ENCODE data around the gene TNIK. TPM values are rescaled to one million over a fixed set of nuclear protein-coding genes. Genes with fewer than 3 reads are reported as not detected.

The TNIK gene
- polyA plus RNA-seq, 1 of the 3 experiments (the other 2 are of a cell fraction): 19.4 TPM

DNA sequence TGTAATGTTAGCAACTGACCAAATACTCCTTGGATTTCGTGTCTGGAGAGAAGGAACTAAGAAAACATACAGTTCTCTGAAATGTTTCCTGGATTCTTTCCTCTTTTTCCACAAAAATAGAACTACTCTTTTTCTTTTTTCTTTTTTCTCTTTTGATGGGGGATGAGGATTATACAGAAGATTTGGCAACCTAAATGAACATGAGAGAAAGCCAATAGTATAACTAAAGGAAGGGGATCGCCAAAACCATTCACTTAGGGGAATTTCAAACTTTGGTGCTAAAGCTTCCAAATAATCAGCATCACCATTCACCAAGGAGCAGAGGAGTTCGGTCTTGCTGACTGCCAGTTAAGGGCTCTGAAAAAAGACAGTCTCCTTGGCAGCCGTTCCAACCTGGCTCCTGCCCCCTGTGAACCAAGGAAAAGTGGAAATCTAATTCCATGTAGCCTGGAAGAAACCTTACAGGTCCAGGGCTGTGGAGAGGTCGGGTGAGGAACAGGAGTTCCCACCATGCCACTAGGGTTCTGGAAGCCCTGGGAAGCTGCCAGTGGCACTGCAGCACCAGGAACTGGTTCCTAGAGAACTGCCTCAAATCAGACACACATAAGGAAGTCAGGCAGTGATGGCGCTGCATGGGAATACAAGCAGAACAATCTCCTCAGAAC is 176.9 kb downstream of the TNIK start:
- WGBS (ENCODE audit: low lambda C conversion rate): 70% methylated on average over 5 of the region's 6 CpGs
- no peaks in the 10 kb centered on the region for H3K27me3 ChIP-seq (ENCODE audit: insufficient read depth)
- peak overlapping the region; percentile 84; the same call in 1 of the 2 replicates for H3K9ac ChIP-seq
- no peaks in the 10 kb centered on the region for H3K36me3 ChIP-seq (replicated peaks in 1 of 2; ENCODE audit: control insufficient read depth in 1 of 2, insufficient read depth in 2 of 2, low read length in 1 of 2)
- ChIA-PET CTCF (interaction anchor here (0.6 kb wide), 1 partner anchor 95 kb away, joined by 3 read pairs; no protein-coding TSS in a partner anchor), POLR2A (no interaction called here)
- no peak overlapping the region for H3K4me3 ChIP-seq (ENCODE audit: low read depth in 2 of 2, low read length in 1 of 2)
- no peaks in the 10 kb centered on the region; the same call in 1 of the 2 replicates for H4K20me1 ChIP-seq (ENCODE audit: insufficient read depth)
- no peak for DNase-seq
- 0 out of 2 replicates have a peak overlapping the region, but pooled peaks have one; percentile 26 for H2AFZ ChIP-seq (ENCODE audit: low read depth)
- peaks cover 45% of the 10 kb centered on the region for H3F3A ChIP-seq (replicated peaks; ENCODE audit: insufficient read depth)
- no peaks in the 10 kb centered on the region for H3K9me3 ChIP-seq
- H3K9me2 ChIP-seq: no peaks in the 10 kb centered on the region
- H3K4me1 ChIP-seq (ENCODE audit: control insufficient read depth in 1 of 2, insufficient read depth in 2 of 2, low read depth in 1 of 2, low read length in 1 of 2): peaks cover 6 to 35% of the 10 kb centered on the region in 2 experiments
- peak overlapping the region; percentile 89 to 99; a peak in 3 of 4 replicates for H3K27ac ChIP-seq (ENCODE audit: low read depth in 2 of 2, low read length in 1 of 2)
- TF ChIP-seq, protein P1, sequence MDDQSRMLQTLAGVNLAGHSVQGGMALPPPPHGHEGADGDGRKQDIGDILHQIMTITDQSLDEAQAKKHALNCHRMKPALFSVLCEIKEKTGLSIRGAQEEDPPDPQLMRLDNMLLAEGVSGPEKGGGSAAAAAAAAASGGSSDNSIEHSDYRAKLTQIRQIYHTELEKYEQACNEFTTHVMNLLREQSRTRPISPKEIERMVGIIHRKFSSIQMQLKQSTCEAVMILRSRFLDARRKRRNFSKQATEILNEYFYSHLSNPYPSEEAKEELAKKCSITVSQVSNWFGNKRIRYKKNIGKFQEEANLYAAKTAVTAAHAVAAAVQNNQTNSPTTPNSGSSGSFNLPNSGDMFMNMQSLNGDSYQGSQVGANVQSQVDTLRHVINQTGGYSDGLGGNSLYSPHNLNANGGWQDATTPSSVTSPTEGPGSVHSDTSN (IDR thresholded peaks at IDR 0.05): peak; percentile 37; the same call in 1 of the 2 replicates
- TF ChIP-seq JUND (IDR thresholded peaks at IDR 0.05) (no peak), EZH2phosphoT487 (IDR thresholded peaks at IDR 0.05; ENCODE audit: borderline replicate concordance, low read depth) (no peak), YY1 (IDR thresholded peaks at IDR 0.05; ENCODE audit: low read depth) (0 out of 2 replicates have a peak, but pooled peaks have one; percentile 10), NFIC (IDR thresholded peaks at IDR 0.05; ENCODE audit: borderline replicate concordance) (peak; percentile 58), GABPA (IDR thresholded peaks at IDR 0.05; ENCODE audit: low read depth) (no peak), TCF12 (IDR thresholded peaks at IDR 0.05) (peak; percentile 44; the same call in 1 of the 2 replicates), TAF1 (IDR thresholded peaks at IDR 0.05; ENCODE audit: borderline replicate concordance, low read depth, low read length) (no peak)
- TF ChIP-seq, protein P2, sequence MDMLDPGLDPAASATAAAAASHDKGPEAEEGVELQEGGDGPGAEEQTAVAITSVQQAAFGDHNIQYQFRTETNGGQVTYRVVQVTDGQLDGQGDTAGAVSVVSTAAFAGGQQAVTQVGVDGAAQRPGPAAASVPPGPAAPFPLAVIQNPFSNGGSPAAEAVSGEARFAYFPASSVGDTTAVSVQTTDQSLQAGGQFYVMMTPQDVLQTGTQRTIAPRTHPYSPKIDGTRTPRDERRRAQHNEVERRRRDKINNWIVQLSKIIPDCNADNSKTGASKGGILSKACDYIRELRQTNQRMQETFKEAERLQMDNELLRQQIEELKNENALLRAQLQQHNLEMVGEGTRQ (IDR thresholded peaks at IDR 0.05; ENCODE audit: borderline replicate concordance, low read depth, low read length): no peak
- peak overlapping the region; percentile 69 for H3K4me2 ChIP-seq
- peaks cover 58% of the 10 kb centered on the region for H3K79me2 ChIP-seq (ENCODE audit: insufficient read depth)

DNA sequence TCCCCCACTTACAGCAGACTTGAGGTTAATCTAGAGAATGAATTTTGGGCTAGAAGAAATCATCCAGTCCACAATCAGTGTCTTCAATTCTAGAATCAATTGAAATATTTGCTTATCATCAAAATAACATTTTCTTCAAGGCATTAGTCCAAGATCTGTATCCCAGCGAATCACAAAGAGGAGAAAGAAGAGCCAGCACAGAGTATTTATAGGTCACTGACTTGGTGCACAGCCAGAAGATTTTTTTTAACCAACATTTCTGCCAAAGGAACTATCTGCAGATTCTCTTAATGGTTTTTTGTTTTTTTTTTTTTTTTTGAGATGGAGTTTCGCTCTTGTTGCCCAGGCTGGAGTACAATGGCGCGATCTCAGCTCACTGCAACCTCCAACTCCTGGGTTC is 178.2 kb downstream of the TNIK start:
- H2AFZ ChIP-seq (ENCODE audit: low read depth): no peak overlapping the region
- H3K9ac ChIP-seq: no peak overlapping the region
- no peaks in the 10 kb centered on the region; the same call in 1 of the 2 replicates for H4K20me1 ChIP-seq (ENCODE audit: insufficient read depth)
- 49% methylated on average over 4 of the region's 4 CpGs for WGBS (ENCODE audit: low lambda C conversion rate)
- peaks cover 51% of the 10 kb centered on the region for H3K79me2 ChIP-seq (ENCODE audit: insufficient read depth)
- no peaks in the 10 kb centered on the region for H3K36me3 ChIP-seq (replicated peaks in 1 of 2; ENCODE audit: control insufficient read depth in 1 of 2, insufficient read depth in 2 of 2, low read length in 1 of 2)
- no peaks in the 10 kb centered on the region for H3K9me3 ChIP-seq
- peaks cover 45% of the 10 kb centered on the region for H3F3A ChIP-seq (replicated peaks; ENCODE audit: insufficient read depth)
- H3K27me3 ChIP-seq (ENCODE audit: insufficient read depth): no peaks in the 10 kb centered on the region
- H3K9me2 ChIP-seq: no peaks in the 10 kb centered on the region
- H3K4me2 ChIP-seq: peak overlapping the region; percentile 69
- DNase-seq: no peak
- peaks cover 6 to 35% of the 10 kb centered on the region in 2 experiments for H3K4me1 ChIP-seq (ENCODE audit: control insufficient read depth in 1 of 2, insufficient read depth in 2 of 2, low read depth in 1 of 2, low read length in 1 of 2)
- peak overlapping the region; percentile 75 to 99; a peak in 3 of 4 replicates for H3K27ac ChIP-seq (ENCODE audit: low read depth in 2 of 2, low read length in 1 of 2)
- CTCF ChIA-PET: interaction anchor here (1.0 kb wide), 1 partner anchor 179 kb away, joined by 3 read pairs; no protein-coding TSS in a partner anchor
- POLR2A ChIA-PET: no interaction called here
- H3K4me3 ChIP-seq (ENCODE audit: low read depth in 2 of 2, low read length in 1 of 2): no peak overlapping the region
- TF ChIP-seq ELF1 (IDR thresholded peaks at IDR 0.05) (no peak), TCF12 (IDR thresholded peaks at IDR 0.05) (peak; percentile 59), NFIC (IDR thresholded peaks at IDR 0.05; ENCODE audit: borderline replicate concordance) (peak; percentile 87), EZH2phosphoT487 (IDR thresholded peaks at IDR 0.05; ENCODE audit: borderline replicate concordance, low read depth) (no peak), CHD2 (IDR thresholded peaks at IDR 0.05; ENCODE audit: low read length, partially characterized antibody) (no peak), FOXM1 (IDR thresholded peaks at IDR 0.05; ENCODE audit: low read depth) (no peak), JUND (IDR thresholded peaks at IDR 0.05) (peak; percentile 46), MXI1 (IDR thresholded peaks at IDR 0.05; ENCODE audit: low read depth, low read length) (no peak), FOXJ3 (CRISPR knock-in tag; IDR thresholded peaks at IDR 0.05) (no peak), TAF1 (IDR thresholded peaks at IDR 0.05; ENCODE audit: borderline replicate concordance, low read depth, low read length) (no peak)
- TF ChIP-seq, protein P2 (IDR thresholded peaks at IDR 0.05; ENCODE audit: borderline replicate concordance, low read depth, low read length): no peak
- TF ChIP-seq, protein P3, sequence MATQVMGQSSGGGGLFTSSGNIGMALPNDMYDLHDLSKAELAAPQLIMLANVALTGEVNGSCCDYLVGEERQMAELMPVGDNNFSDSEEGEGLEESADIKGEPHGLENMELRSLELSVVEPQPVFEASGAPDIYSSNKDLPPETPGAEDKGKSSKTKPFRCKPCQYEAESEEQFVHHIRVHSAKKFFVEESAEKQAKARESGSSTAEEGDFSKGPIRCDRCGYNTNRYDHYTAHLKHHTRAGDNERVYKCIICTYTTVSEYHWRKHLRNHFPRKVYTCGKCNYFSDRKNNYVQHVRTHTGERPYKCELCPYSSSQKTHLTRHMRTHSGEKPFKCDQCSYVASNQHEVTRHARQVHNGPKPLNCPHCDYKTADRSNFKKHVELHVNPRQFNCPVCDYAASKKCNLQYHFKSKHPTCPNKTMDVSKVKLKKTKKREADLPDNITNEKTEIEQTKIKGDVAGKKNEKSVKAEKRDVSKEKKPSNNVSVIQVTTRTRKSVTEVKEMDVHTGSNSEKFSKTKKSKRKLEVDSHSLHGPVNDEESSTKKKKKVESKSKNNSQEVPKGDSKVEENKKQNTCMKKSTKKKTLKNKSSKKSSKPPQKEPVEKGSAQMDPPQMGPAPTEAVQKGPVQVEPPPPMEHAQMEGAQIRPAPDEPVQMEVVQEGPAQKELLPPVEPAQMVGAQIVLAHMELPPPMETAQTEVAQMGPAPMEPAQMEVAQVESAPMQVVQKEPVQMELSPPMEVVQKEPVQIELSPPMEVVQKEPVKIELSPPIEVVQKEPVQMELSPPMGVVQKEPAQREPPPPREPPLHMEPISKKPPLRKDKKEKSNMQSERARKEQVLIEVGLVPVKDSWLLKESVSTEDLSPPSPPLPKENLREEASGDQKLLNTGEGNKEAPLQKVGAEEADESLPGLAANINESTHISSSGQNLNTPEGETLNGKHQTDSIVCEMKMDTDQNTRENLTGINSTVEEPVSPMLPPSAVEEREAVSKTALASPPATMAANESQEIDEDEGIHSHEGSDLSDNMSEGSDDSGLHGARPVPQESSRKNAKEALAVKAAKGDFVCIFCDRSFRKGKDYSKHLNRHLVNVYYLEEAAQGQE (IDR thresholded peaks at IDR 0.05; ENCODE audit: low read depth, low read length): no peak
- TF ChIP-seq, protein P4, sequence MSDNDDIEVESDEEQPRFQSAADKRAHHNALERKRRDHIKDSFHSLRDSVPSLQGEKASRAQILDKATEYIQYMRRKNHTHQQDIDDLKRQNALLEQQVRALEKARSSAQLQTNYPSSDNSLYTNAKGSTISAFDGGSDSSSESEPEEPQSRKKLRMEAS (IDR thresholded peaks at IDR 0.05; ENCODE audit: low read depth): no peak
- TF ChIP-seq, protein P1 (IDR thresholded peaks at IDR 0.05): peak; percentile 37; the same call in 1 of the 2 replicates
